B cell (primary cell): ENCODE results near the gene MMP21. TPM values are rescaled to one million over a fixed set of nuclear protein-coding genes. Genes with fewer than 3 reads are reported as not detected.

Source experiments
- ATAC-seq: fragments of 200-7000 bp; cut with Tn5 transposase; one replicate; pipeline ENCODE4 v1.10.0; 2021; ENCODE audit warnings: low read depth, mild to moderate bottlenecking, moderate number of reproducible peaks, moderate library complexity
- CTCF ChIA-PET: fragments of 350-600 bp; sonication (Branson Sonifier 250); formaldehyde crosslinking; loops from one replicate; lab custom pipeline; 2021; ENCODE audit warnings: antibody characterized with exemption, inconsistent platforms; lab: Charles Lee
- POLR2A ChIA-PET: fragments of 350-600 bp; sonication (Branson Sonifier 250); formaldehyde crosslinking; loops from one replicate; lab custom pipeline; 2021; ENCODE audit warnings: antibody characterized with exemption; lab: Charles Lee
- DNase-seq: peaks from one replicate; pipeline ENCODE4 v3.0.0; 2013
- H2AFZ ChIP-seq: 2 replicates; pipeline ENCODE4 v1.6.1; 2012; ENCODE audit warnings: mild to moderate bottlenecking, low read depth, low read length; ENCODE audit not compliant: insufficient read depth, poor library complexity, severe bottlenecking
- H3K27ac ChIP-seq, 2 donors: 1 replicate in 1 of 2; 2 replicates in 1 of 2; pipeline ENCODE4 v1.5.1; 2012 to 2013; ENCODE audit warnings: low read length in 2 of 2, mild to moderate bottlenecking in 2 of 2, moderate library complexity in 1 of 2
- H3K27me3 ChIP-seq, 4 experiments: fragments of 200-600 bp in 1 of 4; sonication (generic) in 1 of 4; replicated peaks in 1 of 4; 1 replicate in 2 of 4; 2 replicates in 2 of 4; pipeline versions ENCODE4 v1.6.1 to v1.7.0; 2013 to 2016; ENCODE audit warnings: low read length in 3 of 4, mild to moderate bottlenecking in 2 of 4, mixed read lengths in 1 of 4, moderate library complexity in 1 of 4; ENCODE audit not compliant: insufficient read depth in 4 of 4, control insufficient read depth in 3 of 4; ENCODE audit errors: control extremely low read depth in 1 of 4
- H3K36me3 ChIP-seq, 2 experiments: replicated peaks in 1 of 2; 1 replicate in 1 of 2; 2 replicates in 1 of 2; pipeline versions ENCODE4 v1.6.1 to v1.7.1; 2013; ENCODE audit warnings: low read length in 1 of 2; ENCODE audit not compliant: insufficient read depth in 2 of 2, control insufficient read depth in 1 of 2; ENCODE audit errors: control extremely low read depth in 1 of 2, extremely low read depth in 1 of 2
- H3K4me1 ChIP-seq, 2 donors: fragments of 200-600 bp in 1 of 2; sonication (generic) in 1 of 2; 1 replicate in 1 of 2; 2 replicates in 1 of 2; pipeline versions ENCODE4 v1.5.1 to v1.6.1; 2013 to 2017; ENCODE audit warnings: low read length in 2 of 2; ENCODE audit not compliant: control insufficient read depth in 2 of 2, insufficient read depth in 2 of 2
- H3K4me2 ChIP-seq: replicated peaks from 2 replicates; pipeline ENCODE3; 2012; ENCODE audit warnings: mild to moderate bottlenecking, low read depth, low read length; ENCODE audit not compliant: poor library complexity, severe bottlenecking
- H3K4me3 ChIP-seq, 5 experiments: fragments of 200-600 bp in 1 of 5; sonication (generic) in 1 of 5; 1 replicate in 3 of 5; 2 replicates in 2 of 5; pipeline versions ENCODE4 v1.5.1 to v1.7.0; 2011 to 2016; ENCODE audit warnings: low read length in 4 of 5, mild to moderate bottlenecking in 4 of 5, low read depth in 2 of 5, control low read depth in 1 of 5, moderate library complexity in 1 of 5; ENCODE audit not compliant: insufficient read depth in 1 of 5; ENCODE audit errors: control extremely low read depth in 1 of 5, extremely low read depth in 1 of 5
- H3K79me2 ChIP-seq: fragments of 200-600 bp; sonication (generic); one replicate; pipeline ENCODE4 v1.6.0; 2016; ENCODE audit warnings: low read length; ENCODE audit not compliant: control insufficient read depth, insufficient read depth
- H3K9ac ChIP-seq: fragments of 200-600 bp; sonication (generic); 2 replicates; pipeline ENCODE4 v1.6.1; 2017; ENCODE audit warnings: mild to moderate bottlenecking, low read length, moderate library complexity
- H3K9me3 ChIP-seq, 3 donors: one replicate each; pipeline versions ENCODE4 v1.6.1 to v1.7.1; 2013; ENCODE audit warnings: low read length in 2 of 3; ENCODE audit not compliant: control insufficient read depth in 2 of 3, insufficient read depth in 1 of 3; ENCODE audit errors: control extremely low read depth in 1 of 3
- H4K20me1 ChIP-seq: 2 replicates; pipeline ENCODE4 v1.6.0; 2012; ENCODE audit warnings: mild to moderate bottlenecking, low read length; ENCODE audit not compliant: insufficient read depth, control insufficient read depth, poor library complexity, severe bottlenecking
- H3K27ac Mint-ChIP-seq: one replicate; pipeline ENCODE4 v1.8.0; 2021; ENCODE audit warnings: mixed read lengths
- H3K27me3 Mint-ChIP-seq: one replicate; pipeline ENCODE4 v1.8.0; 2021; ENCODE audit warnings: mixed read lengths
- H3K4me1 Mint-ChIP-seq: one replicate; pipeline ENCODE4 v1.8.0; 2021; ENCODE audit warnings: mixed read lengths
- H3K4me3 Mint-ChIP-seq: one replicate; pipeline ENCODE4 v1.8.0; 2021; ENCODE audit warnings: mixed read lengths
- H3K9me3 Mint-ChIP-seq: one replicate; pipeline ENCODE4 v1.8.0; 2022; ENCODE audit warnings: mixed read lengths; ENCODE audit not compliant: insufficient read depth
- EZH2 ChIP-seq: IDR thresholded peaks from 2 replicates; pipeline ENCODE4 v1.6.1; 2012; ENCODE audit warnings: borderline replicate concordance, low read depth, mild to moderate bottlenecking, moderate library complexity, low read length; ENCODE audit not compliant: insufficient read depth, poor library complexity, severe bottlenecking
- WGBS: methylation state at CpG from one replicate; pipeline ENCODE4 v1.1.5; 2013; ENCODE audit warnings: missing lambda C conversion rate; ENCODE audit not compliant: insufficient coverage; 5-methylcytosine and 5-hydroxymethylcytosine counted together
- intact Hi-C: fragments of 100-400 bp; cut with micrococcal nuclease; formaldehyde crosslinking; loops from one replicate; pipeline ENCODE4 v1.10.0; 2022
- polyA plus RNA-seq: library from polyadenylated mRNA; depleted of rRNA; stranded (reverse); fragments of >200 nt; gene quantifications from 2 replicates; pipeline ENCODE4 v1.2.3, GENCODE V29; 2012
- total RNA-seq, 2 donors: library from RNA; stranded (reverse); fragments of 120-200 nt in 1 of 2; gene quantifications; 1 replicate in 1 of 2; 2 replicates in 1 of 2; pipeline versions ENCODE4 v1.2.3 to v1.2.4, GENCODE V29; 2013 to 2022
- TF ChIP-seq, protein P1 (sequence below): fragments of 200-600 bp; IDR thresholded peaks from one replicate; pipeline ENCODE4 v1.8.0; 2022; ENCODE audit warnings: antibody characterized with exemption, mild to moderate bottlenecking

Gene MMP21
- total and polyA plus RNA-seq, 2 donors (not counting 1 experiment from before 2014, with no cell fraction given) = 0.15 to 0.18 TPM

- DNase-seq (no peak), ATAC-seq (no peak)
- Histone ChIP-seq H4K20me1 (no peaks in the 10 kb centered on the region), H3K4me2 (no peak overlapping the region), H3K9ac (no peak overlapping the region), H3K4me1 (no peaks in the 10 kb centered on the region), H3K4me3 (no peak overlapping the region), H3K9me3 (no peaks in the 10 kb centered on the region), H3K27ac (no peak overlapping the region), H3K79me2 (no peaks in the 10 kb centered on the region), H2AFZ (no peak overlapping the region), H3K36me3 (peaks cover 0 to 82% of the 10 kb centered on the region in 2 experiments), H3K27me3 (no peaks in the 10 kb centered on the region)
- no peaks in the 10 kb centered on the region for H3K4me1 Mint-ChIP-seq
- H3K9me3 Mint-ChIP-seq = no peaks in the 10 kb centered on the region
- intact Hi-C loops = no loop called here
- ChIA-PET POLR2A (no interaction called here), CTCF (no interaction called here)
- no peaks in the 10 kb centered on the region for H3K27me3 Mint-ChIP-seq
- no peak overlapping the region for H3K4me3 Mint-ChIP-seq
- no peak for TF ChIP-seq EZH2
- TF ChIP-seq, protein P1, sequence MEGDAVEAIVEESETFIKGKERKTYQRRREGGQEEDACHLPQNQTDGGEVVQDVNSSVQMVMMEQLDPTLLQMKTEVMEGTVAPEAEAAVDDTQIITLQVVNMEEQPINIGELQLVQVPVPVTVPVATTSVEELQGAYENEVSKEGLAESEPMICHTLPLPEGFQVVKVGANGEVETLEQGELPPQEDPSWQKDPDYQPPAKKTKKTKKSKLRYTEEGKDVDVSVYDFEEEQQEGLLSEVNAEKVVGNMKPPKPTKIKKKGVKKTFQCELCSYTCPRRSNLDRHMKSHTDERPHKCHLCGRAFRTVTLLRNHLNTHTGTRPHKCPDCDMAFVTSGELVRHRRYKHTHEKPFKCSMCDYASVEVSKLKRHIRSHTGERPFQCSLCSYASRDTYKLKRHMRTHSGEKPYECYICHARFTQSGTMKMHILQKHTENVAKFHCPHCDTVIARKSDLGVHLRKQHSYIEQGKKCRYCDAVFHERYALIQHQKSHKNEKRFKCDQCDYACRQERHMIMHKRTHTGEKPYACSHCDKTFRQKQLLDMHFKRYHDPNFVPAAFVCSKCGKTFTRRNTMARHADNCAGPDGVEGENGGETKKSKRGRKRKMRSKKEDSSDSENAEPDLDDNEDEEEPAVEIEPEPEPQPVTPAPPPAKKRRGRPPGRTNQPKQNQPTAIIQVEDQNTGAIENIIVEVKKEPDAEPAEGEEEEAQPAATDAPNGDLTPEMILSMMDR = no peak
- 100% methylated on average over 2 of the region's 5 CpGs for WGBS
- H3K27ac Mint-ChIP-seq = no peak overlapping the region
Observed at GRCh38 chr10:125747417-125747816, 28.2 kb downstream of the MMP21 start.

DNA sequence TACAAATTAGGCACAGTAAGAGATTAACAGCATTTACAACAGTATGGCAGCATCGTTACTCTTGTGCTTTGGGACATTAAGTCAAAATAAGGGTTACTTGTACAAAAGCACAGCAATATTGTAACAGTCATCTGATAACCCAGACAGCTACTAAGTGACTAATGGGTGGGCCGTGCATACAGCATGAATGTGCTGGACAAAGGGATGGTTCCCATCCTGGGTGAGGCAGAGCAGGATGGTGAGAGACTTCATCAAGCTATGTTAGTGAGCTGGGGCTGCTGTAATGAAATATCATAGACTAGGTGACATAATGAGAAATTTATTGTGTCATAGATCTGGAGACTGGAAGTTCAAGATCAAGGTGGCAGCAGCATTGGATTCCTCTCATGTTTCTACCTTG lies 30.7 kb downstream of the MMP21 start:
- H3K4me3 ChIP-seq = no peak overlapping the region
- intact Hi-C loops = no loop called here
- no peak for DNase-seq
- ATAC-seq = no peak
- Mint-ChIP-seq H3K9me3 (no peaks in the 10 kb centered on the region), H3K27me3 (no peaks in the 10 kb centered on the region), H3K4me3 (no peak overlapping the region), H3K4me1 (no peaks in the 10 kb centered on the region), H3K27ac (no peak overlapping the region)
- no peak overlapping the region for H3K4me2 ChIP-seq
- peaks cover 0 to 83% of the 10 kb centered on the region in 2 experiments for H3K36me3 ChIP-seq
- WGBS = 85% methylated on average over 1 of the region's 2 CpGs
- no peaks in the 10 kb centered on the region for H3K4me1 ChIP-seq
- no peaks in the 10 kb centered on the region for H3K27me3 ChIP-seq
- H4K20me1 ChIP-seq = no peaks in the 10 kb centered on the region
- no peak for TF ChIP-seq EZH2
- TF ChIP-seq, protein P1 = no peak
- H3K27ac ChIP-seq = no peak overlapping the region
- H3K9ac ChIP-seq = no peak overlapping the region
- POLR2A ChIA-PET = no interaction called here
- H3K9me3 ChIP-seq = no peaks in the 10 kb centered on the region
- no peaks in the 10 kb centered on the region for H3K79me2 ChIP-seq
- CTCF ChIA-PET = no interaction called here
- no peak overlapping the region for H2AFZ ChIP-seq
